ENCODE results near the gene PTPRD. TPM values are rescaled to one million over a fixed set of nuclear protein-coding genes. Genes with fewer than 3 reads are reported as not detected.

PTPRD gene
- 100 to 1,000 TPM in 2 of 4 donors, 10 to 100 TPM in 2; 91.3 to 115 (median 106) TPM for polyA plus RNA-seq (ENCODE audit: insufficient read length in 4 of 4)

DNA sequence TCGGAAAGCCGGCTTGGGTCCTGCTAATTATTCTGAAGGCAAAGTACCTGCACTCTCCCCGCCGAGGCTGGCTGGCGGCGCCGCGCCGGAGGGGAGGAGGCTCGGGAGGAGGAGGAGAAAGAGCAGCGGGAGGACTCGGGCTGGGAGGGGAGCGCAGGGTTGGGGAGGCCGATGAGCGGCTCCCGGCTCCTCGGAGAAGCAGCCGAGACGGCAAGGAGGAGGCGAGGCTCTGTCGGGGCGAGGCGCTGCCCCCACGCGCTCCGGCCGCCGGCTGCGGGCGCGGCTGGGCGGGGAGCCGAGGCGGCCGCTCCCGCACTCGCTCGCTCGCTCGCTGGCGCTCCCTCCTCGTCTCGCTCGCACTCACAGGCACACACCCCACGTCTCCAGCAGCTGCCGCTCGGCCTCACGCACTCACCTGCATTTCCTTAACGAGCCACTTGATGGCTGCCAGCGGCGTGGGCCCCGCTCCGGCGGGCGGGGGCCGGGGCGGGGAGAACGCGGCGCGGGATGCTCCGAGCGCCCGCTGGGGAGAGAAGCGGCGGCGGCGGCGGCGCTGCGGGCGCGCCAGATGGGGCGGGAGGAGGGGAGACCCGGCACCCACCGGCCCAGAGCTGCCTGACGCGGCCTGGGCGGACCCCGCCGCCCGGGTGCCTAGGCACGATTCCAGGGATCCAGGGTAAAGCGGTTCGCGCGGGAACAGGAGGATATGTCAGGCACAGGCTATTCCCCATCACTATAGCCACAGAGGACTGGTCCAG lies at the start of gene PTPRD:
Gene PTPRD, minus strand, starts transcription at position 362 of the 758 bp plus-strand sequence.
- DNase-seq (ENCODE audit: low read depth in 4 of 4, low spot score in 2 of 4), result peak in 1 of 4 donors; percentile 33

- DNase-seq (ENCODE audit: low read depth in 4 of 4, low spot score in 2 of 4), result no peak
These were observed 49.2 kb upstream of the PTPRD start for GRCh38 chr9:10661994-10662393.

- no peak for DNase-seq (ENCODE audit: low read depth in 4 of 4, low spot score in 2 of 4)
These were observed 48.6 kb upstream of the PTPRD start for GRCh38 chr9:10661376-10661775.

DNA sequence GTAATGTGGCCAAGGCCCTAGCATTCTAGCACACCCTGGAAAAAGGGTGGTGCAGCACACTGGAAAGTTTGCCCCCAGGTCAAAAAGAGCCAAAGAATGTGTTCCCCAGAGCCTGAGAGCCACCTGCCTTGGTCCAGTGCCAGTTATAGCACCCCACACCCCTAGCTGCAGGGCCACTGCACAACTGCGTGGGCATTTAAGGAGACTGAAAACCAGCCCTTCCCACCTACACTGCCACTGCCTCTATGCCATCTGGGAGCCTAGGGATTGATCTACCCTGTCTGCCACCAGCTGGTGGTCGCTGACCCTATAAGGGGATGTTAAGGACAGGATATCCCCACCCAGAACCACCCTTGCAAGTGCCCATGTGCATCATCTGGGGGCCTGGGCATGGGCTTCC lies 38.2 kb upstream of the PTPRD start:
- DNase-seq (ENCODE audit: low read depth in 4 of 4, low spot score in 2 of 4), result no peak

GRCh38 chr9:10649076-10649475 lies 36.3 kb upstream of the PTPRD start:
- DNase-seq (ENCODE audit: low read depth in 4 of 4, low spot score in 2 of 4), result no peak

DNA sequence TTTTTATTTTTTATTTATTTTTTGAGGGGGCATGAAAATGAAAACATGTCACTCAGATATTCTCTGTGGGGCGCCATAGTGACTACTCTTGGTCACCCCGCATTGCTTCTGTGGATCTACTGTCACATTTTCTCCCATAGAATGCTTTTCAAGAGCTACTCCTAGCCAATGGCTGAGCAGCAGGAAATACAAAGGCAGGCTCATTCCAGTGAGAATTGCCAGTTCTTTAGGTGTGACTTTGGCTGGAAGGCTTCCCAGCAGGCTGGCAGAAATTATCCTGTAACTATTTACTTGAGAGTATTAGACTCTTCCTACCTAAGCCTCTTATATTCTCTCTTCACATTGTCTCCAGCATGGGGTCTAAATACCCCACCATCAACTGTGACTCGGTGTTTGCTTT lies 21.0 kb upstream of the PTPRD start:
- no peak for DNase-seq (ENCODE audit: low read depth in 4 of 4, low spot score in 2 of 4)

DNA sequence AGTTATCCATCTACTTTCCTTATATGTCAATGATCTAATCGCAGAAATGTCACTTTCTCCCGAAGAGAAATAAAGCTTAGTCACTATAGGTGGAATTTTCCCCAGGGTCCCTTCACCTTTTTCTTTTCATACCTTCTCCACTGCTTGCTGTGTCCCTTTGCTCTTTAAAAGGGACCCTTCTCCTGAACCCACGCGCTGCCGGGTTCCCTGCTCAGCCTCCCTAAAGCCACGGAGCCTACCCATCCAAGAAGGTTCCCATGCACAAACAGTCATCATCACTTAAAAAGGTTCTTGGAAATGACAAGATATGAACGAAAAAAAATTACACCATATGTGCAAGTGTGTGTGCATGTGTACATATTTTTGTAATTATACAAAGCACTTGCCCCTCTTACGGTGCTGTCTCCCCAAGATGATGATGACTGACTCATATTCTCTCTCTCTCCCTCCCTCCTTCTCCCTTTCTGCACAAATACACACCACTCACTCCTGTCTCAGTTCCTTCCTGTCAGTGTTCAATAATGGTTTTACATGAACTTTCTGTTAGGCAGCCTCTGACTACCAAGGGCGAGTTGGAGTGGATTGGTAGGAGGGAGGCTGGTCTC lies 1.5 kb upstream of the PTPRD start:
- DNase-seq (ENCODE audit: low read depth in 4 of 4, low spot score in 2 of 4), result no peak

DNA sequence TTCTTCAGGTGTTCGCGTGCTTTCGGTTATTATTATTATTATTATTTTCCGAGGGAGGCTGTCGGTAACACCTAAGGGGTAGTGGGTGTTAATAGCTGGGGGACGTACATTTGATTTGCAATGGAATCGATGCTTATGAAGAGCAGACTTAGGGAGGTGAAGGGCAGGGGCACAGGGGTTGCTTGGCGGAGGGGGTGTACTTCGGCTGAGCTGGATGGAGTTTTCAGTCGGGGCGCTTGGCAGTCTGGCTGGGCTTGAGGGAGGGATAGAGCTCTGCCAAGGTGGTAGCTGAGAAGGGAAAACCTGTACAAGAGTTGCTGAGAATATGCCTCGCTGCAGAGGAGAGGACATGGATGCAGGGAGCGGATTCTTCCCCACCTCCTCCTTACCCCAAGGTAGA lies 617 bp upstream of the PTPRD start:
- DNase-seq (ENCODE audit: low read depth in 4 of 4, low spot score in 2 of 4), result no peak

GRCh38 chr9:10605388-10605787 lies 7.4 kb downstream of the PTPRD start:
- no peak for DNase-seq (ENCODE audit: low read depth in 4 of 4, low spot score in 2 of 4)

- no peak for DNase-seq (ENCODE audit: low read depth in 4 of 4, low spot score in 2 of 4)
These were observed 7.9 kb downstream of the PTPRD start for GRCh38 chr9:10604927-10605326.

- no peak for DNase-seq (ENCODE audit: low read depth in 4 of 4, low spot score in 2 of 4)
These were observed 15.0 kb downstream of the PTPRD start for GRCh38 chr9:10597801-10598200.

DNA sequence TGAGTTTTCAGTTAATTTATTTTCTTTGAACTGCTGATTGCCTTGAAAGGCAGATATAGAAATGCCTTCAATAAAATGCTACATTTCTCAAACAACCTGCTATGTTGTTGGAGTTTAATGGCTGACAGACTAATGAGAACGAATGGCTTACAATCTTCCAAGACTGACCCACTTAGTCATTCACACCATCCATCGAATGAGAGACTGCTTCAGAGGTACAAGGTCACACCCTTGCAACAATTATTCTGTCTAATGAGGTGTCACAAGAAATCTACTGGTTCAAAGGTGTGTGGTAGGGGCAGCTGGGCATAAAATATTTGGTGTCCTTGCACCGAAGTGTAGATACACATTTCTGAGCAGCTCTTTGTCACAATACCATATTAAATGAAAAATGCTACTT lies 18.3 kb downstream of the PTPRD start:
- DNase-seq (ENCODE audit: low read depth in 4 of 4, low spot score in 2 of 4), result no peak

GRCh38 chr9:10586407-10586806 lies 26.4 kb downstream of the PTPRD start:
- no peak for DNase-seq (ENCODE audit: low read depth in 4 of 4, low spot score in 2 of 4)

GRCh38 chr9:10571699-10572098 lies 41.1 kb downstream of the PTPRD start:
- DNase-seq (ENCODE audit: low read depth in 4 of 4, low spot score in 2 of 4), result no peak

DNA sequence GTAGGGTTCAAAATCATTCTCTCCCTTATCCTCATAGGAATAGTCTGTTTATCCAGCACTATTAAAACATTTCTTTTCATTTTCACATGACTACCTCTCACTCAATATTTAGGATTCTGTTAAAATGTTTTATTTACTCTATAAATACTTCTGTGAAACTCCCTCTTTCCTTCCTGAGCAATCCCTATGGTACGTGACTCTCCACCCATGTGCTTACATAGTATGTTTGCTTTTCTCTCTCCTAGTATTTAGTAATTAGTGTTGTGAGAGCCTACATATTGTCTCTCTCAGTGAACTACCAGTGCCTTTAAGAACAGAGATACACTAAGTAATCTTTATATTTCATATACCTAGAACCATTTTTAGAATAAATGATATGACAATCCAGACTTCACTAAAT lies 46.0 kb downstream of the PTPRD start:
- no peak for DNase-seq (ENCODE audit: low read depth in 4 of 4, low spot score in 2 of 4)

GRCh38 chr9:10562581-10563343 lies 50.0 kb downstream of the PTPRD start:
- DNase-seq (ENCODE audit: low read depth in 4 of 4, low spot score in 2 of 4), result no peak

DNA sequence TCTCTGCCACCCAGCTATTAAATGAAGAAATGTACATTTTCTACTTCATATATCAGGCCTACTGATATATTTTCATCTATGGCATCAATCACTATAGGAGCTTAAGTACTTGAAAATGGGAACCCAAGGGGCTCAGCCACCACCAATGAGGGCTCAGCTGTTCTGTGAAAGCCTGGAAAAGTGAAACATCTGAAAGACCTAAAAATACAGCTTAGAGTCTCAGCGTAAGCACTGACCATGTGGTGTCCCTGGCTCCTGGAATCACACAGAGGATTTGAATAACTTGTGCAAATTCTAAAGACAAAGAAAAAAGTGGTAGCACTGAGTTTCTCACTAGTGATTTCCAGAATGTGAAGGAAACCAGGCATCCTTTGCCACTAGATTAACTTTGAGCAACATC lies 64.5 kb downstream of the PTPRD start:
- DNase-seq (ENCODE audit: low read depth in 4 of 4, low spot score in 2 of 4), result no peak

- no peak for DNase-seq (ENCODE audit: low read depth in 4 of 4, low spot score in 2 of 4)
These were observed 74.7 kb downstream of the PTPRD start for GRCh38 chr9:10538073-10538472.

DNA sequence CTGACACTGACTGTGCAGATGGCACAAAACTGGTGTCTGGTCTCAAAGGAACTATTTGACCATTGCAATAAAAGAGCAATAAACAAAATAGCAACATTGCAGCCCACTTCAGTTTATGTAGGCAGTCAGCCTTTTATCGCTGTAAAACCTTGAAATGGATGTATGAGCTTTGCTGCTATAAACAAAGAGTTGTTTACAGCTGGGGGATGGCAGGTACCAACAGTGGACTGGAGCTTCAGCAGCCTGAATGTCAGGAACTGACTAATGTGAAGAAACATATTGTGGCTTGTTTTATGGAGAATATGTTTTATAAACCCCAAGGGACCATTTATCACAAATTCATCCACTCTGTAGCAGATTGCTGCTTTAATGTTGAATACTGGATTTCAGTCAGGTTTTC lies 78.0 kb downstream of the PTPRD start:
- DNase-seq (ENCODE audit: low read depth in 4 of 4, low spot score in 2 of 4), result no peak

GRCh38 chr9:10525972-10526371 lies 86.8 kb downstream of the PTPRD start:
- no peak for DNase-seq (ENCODE audit: low read depth in 4 of 4, low spot score in 2 of 4)

DNA sequence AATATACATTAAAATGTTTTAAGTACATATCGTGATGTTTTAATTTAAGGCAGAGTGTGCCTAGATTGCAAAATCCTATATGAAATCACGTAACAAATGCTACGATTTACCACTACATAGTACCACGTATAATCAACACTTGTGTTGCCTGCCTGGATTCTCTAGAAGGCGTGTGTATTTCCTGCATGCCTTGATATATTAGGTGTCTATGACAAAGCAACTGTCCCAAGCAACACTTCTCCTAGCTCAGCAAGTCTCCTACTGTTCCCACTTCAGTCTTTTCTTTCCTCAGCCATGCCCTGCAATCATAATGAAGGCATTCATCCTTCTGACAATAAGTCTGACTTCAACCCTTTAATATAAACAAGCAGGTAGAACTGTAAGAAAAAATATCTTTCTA lies 89.6 kb downstream of the PTPRD start:
- no peak for DNase-seq (ENCODE audit: low read depth in 4 of 4, low spot score in 2 of 4)

- no peak for DNase-seq (ENCODE audit: low read depth in 4 of 4, low spot score in 2 of 4)
These were observed 100.7 kb downstream of the PTPRD start for GRCh38 chr9:10512144-10512543.
